IPS-11a (cell line): ENCODE measurements around the gene POLG.
"Not testable (repeated sequence)": the region's sequence is repeated elsewhere in the genome, so short reads cannot be mapped to it uniquely, and the experiment has no call there.

Experiments
- H3K4me3 ChIP-seq: one replicate; pipeline ENCODE4 v1.5.1; 2013; ENCODE audit warnings: low read depth, low read length, control low read depth

Gene POLG

GRCh38 chr15:89291934-89292438, 42.6 kb downstream of the POLG start:
- no peak overlapping the region for H3K4me3 ChIP-seq

- no peak overlapping the region for H3K4me3 ChIP-seq
Measured at GRCh38 chr15:89283201-89283600, 51.4 kb downstream of the POLG start.

- no peak overlapping the region for H3K4me3 ChIP-seq
Measured at GRCh38 chr15:89282631-89283030, 52.0 kb downstream of the POLG start.

- H3K4me3 ChIP-seq: no peak overlapping the region
Measured at GRCh38 chr15:89278307-89278706, 56.3 kb downstream of the POLG start.

- not testable (repeated sequence) for H3K4me3 ChIP-seq
Measured at GRCh38 chr15:89277281-89277680, 57.3 kb downstream of the POLG start.
